A172 (cell line): Measurements from ENCODE around the gene ZDHHC21. TPM values are rescaled to one million over a fixed set of nuclear protein-coding genes. Genes with fewer than 3 reads are reported as not detected.

Experiments used
- DNase-seq: peaks from one replicate; pipeline ENCODE4 v3.0.0-alpha.2; 2015; ENCODE audit warnings: low spot score
- total RNA-seq: library from RNA; depleted of rRNA; stranded (reverse); fragments of >200 nt; shearing (Covaris generic); gene quantifications from 2 replicates; pipeline ENCODE4 v1.2.3, GENCODE V29; 2014; rRNA removed

Gene ZDHHC21
- 5.8 and 11.1 TPM in 2 replicates for total RNA-seq

- peak; percentile 11 for DNase-seq
These were observed at the start of gene ZDHHC21 for GRCh38 chr9:14693251-14693861. Gene ZDHHC21, minus strand, starts transcription at chr9:14693432. Its CDS starts 19,092 bp downstream, at chr9:14674340.

- no peak for DNase-seq
These were observed 48.1 kb upstream of the ZDHHC21 start for GRCh38 chr9:14741369-14741768.

GRCh38 chr9:14733133-14733532 lies 39.9 kb upstream of the ZDHHC21 start:
- no peak for DNase-seq

GRCh38 chr9:14731294-14731981 lies 38.2 kb upstream of the ZDHHC21 start:
- DNase-seq = no peak

GRCh38 chr9:14730461-14730898 lies 37.2 kb upstream of the ZDHHC21 start:
- no peak for DNase-seq

- no peak for DNase-seq
These were observed 30.1 kb upstream of the ZDHHC21 start for GRCh38 chr9:14723301-14723700.

- no peak for DNase-seq
These were observed 29.3 kb upstream of the ZDHHC21 start, which contains the start of gene CER1 for GRCh38 chr9:14722391-14723035. Gene CER1, minus strand, starts transcription at chr9:14722733. Its CDS starts 61 bp downstream, at chr9:14722672.

- DNase-seq = no peak
These were observed 26.1 kb upstream of the ZDHHC21 start for GRCh38 chr9:14719231-14719923.

GRCh38 chr9:14715102-14715501 lies 21.9 kb upstream of the ZDHHC21 start:
- DNase-seq = no peak

GRCh38 chr9:14713187-14713767 lies 20.0 kb upstream of the ZDHHC21 start:
- no peak for DNase-seq

GRCh38 chr9:14710804-14711203 lies 17.6 kb upstream of the ZDHHC21 start:
- DNase-seq = no peak

- no peak for DNase-seq
These were observed 13.4 kb upstream of the ZDHHC21 start for GRCh38 chr9:14706530-14707140.

GRCh38 chr9:14705079-14705478 lies 11.8 kb upstream of the ZDHHC21 start:
- DNase-seq = no peak

- no peak for DNase-seq
These were observed 11.0 kb upstream of the ZDHHC21 start for GRCh38 chr9:14704281-14704680.

- no peak for DNase-seq
These were observed 9.0 kb upstream of the ZDHHC21 start for GRCh38 chr9:14702200-14702720.

- peak; percentile 13 for DNase-seq
These were observed 572 bp downstream of the ZDHHC21 start for GRCh38 chr9:14692470-14693250.

- DNase-seq = no peak
These were observed 2.1 kb downstream of the ZDHHC21 start for GRCh38 chr9:14690948-14691730.

GRCh38 chr9:14687042-14687719 lies 6.1 kb downstream of the ZDHHC21 start:
- peak; percentile 72 for DNase-seq

- no peak for DNase-seq
These were observed 7.1 kb downstream of the ZDHHC21 start for GRCh38 chr9:14686168-14686567.
